H1 (cell line): ENCODE results near the gene BUD13. TPM values are rescaled to one million over a fixed set of nuclear protein-coding genes. Genes with fewer than 3 reads are reported as not detected.

Experiments
- ASH2L ChIP-seq: fragments of 200-600, 300-600 bp; sonication (generic); IDR thresholded peaks from one replicate; pipeline ENCODE4 v1.7.1; 2017; ENCODE audit warnings: low read length
- BACH1 ChIP-seq: IDR thresholded peaks from 2 replicates; pipeline ENCODE4 v1.6.1; 2012; ENCODE audit warnings: low read length, improper control_type of control experiment
- BCL11A ChIP-seq, 2 experiments: IDR thresholded peaks; one replicate each; pipeline ENCODE4 v1.6.1; 2011; ENCODE audit warnings: low read depth in 2 of 2, low read length in 2 of 2, mild to moderate bottlenecking in 2 of 2
- CREB1 ChIP-seq: IDR thresholded peaks from 2 replicates; pipeline ENCODE4 v1.6.1; 2012; ENCODE audit warnings: inconsistent platforms
- GTF2F1 ChIP-seq: IDR thresholded peaks from 2 replicates; pipeline ENCODE4 v1.6.1; 2012; ENCODE audit warnings: low read depth, low read length, improper control_type of control experiment, borderline replicate concordance
- JUN ChIP-seq: IDR thresholded peaks from 2 replicates; pipeline ENCODE4 v1.6.1; 2011; ENCODE audit warnings: low read depth, mild to moderate bottlenecking, improper control_type of control experiment, low read length
- KDM1A ChIP-seq: fragments of 200-600, 300-600 bp; sonication (generic); IDR thresholded peaks from 2 replicates; pipeline ENCODE4 v1.7.1; 2016; ENCODE audit warnings: mild to moderate bottlenecking, low read length, borderline replicate concordance
- NRF1 ChIP-seq: IDR thresholded peaks from 2 replicates; pipeline ENCODE4 v1.6.1; 2011; ENCODE audit warnings: mild to moderate bottlenecking, low read depth, low read length, improper control_type of control experiment
- PHF8 ChIP-seq: fragments of 200-600 bp; sonication (generic); conservative IDR thresholded peaks from 2 replicates; pipeline ENCODE4 v1.7.1; 2012; ENCODE audit warnings: low read depth, mild to moderate bottlenecking, inconsistent platforms, low read length, moderate library complexity
- POU5F1 ChIP-seq: IDR thresholded peaks from 2 replicates; pipeline ENCODE4 v1.6.1; 2011; ENCODE audit warnings: low read depth, mild to moderate bottlenecking, low read length, moderate library complexity
- RAD21 ChIP-seq, 2 experiments: IDR thresholded peaks in 1 of 2; conservative IDR thresholded peaks in 1 of 2; 2 replicates each; pipeline ENCODE4 v1.6.1; 2011; ENCODE audit warnings: low read depth in 2 of 2, low read length in 2 of 2, improper control_type of control experiment in 1 of 2, inconsistent platforms in 1 of 2, mild to moderate bottlenecking in 1 of 2, moderate library complexity in 1 of 2
- RNF2 ChIP-seq: fragments of 200-900, 300-1000 bp; sonication (generic); IDR thresholded peaks from 2 replicates; pipeline ENCODE4 v1.7.1; 2016; ENCODE audit warnings: borderline replicate concordance, low read depth, mild to moderate bottlenecking, antibody characterized with exemption, low read length; ENCODE audit not compliant: poor library complexity, severe bottlenecking; ENCODE audit errors: missing control alignments
- SIRT6 ChIP-seq: IDR thresholded peaks from one replicate; pipeline ENCODE4 v1.7.1; 2012; ENCODE audit warnings: low read length, inconsistent platforms
- SP2 ChIP-seq: IDR thresholded peaks from 2 replicates; pipeline ENCODE4 v1.6.1; 2012; ENCODE audit warnings: mild to moderate bottlenecking, low read length, inconsistent platforms
- TBP ChIP-seq: IDR thresholded peaks from 2 replicates; pipeline ENCODE4 v1.6.1; 2011; ENCODE audit warnings: low read depth, low read length, improper control_type of control experiment
- TCF12 ChIP-seq: IDR thresholded peaks from 2 replicates; pipeline ENCODE4 v1.6.1; 2011; ENCODE audit warnings: low read depth, mild to moderate bottlenecking, low read length
- YY1 ChIP-seq: IDR thresholded peaks from 2 replicates; pipeline ENCODE4 v1.6.1; 2011; ENCODE audit warnings: low read depth, mild to moderate bottlenecking, low read length
- polyA plus RNA-seq, 7 experiments: library from polyadenylated mRNA; depleted of rRNA in 3 of 7; stranded (reverse) in 5 of 7; unstranded in 2 of 7; fragments of >200 nt in 5 of 7; fragments of 200-250 nt in 2 of 7; gene quantifications; 1 replicate in 5 of 7; 2 replicates in 1 of 7; 4 replicates in 1 of 7; pipeline versions ENCODE4 v1.2.1 to v1.2.3, GENCODE V29; 2011 to 2013; ENCODE audit warnings: missing spikeins in 2 of 7, mixed read lengths in 2 of 7
- total RNA-seq: library from RNA; stranded (reverse); fragmentation: NEBNext Ultra II Directional; extraction: Animal tissue kit (Norgen Biotek cat#: 25700); gene quantifications from 2 replicates; pipeline ENCODE4 v1.2.1, GENCODE V29; 2021
- TF ChIP-seq, protein P1 (sequence below): IDR thresholded peaks from 2 replicates; pipeline ENCODE4 v1.6.1; 2012; ENCODE audit warnings: inconsistent platforms
- TF ChIP-seq, protein P2 (sequence below): IDR thresholded peaks from 2 replicates; pipeline ENCODE4 v1.6.1; 2012; ENCODE audit warnings: low read length, inconsistent platforms

The BUD13 gene
- total and polyA plus RNA-seq, 2 of the 8 experiments (the other 6 are each of a cell fraction or from before 2014, with no cell fraction given), result 24.8 to 27.2 TPM

DNA sequence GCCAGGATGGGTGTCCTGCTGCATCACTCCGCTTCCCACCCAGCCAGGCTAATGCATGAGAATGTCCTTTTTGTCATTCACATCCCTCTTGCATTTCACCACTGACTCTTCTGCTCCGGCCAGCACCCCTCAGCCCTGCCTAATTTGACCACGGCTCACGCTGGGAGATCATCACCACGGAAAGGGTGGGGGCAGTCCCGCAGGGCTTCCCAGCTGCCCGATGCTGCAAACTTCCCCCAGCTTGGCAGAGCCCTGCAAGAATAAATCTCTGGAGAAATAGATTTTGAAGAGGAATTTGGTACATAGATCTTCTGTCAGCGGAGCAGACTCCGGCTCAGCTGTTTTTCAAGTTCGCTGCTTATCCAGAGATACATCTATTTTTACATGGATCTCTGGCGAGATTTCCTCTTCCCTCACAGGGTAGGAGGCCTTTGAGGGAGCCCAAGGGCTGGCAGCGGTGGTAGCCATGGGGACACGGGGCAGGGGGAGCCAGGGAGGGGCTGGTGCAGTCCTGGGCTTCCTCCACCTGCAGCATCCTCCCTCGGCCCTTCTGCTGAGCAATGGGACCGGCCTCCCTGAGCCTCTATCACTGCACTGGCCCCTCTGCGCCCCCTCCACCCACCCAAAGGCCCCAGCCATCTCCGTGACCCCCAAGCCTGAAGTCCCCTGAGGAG lies 62.6 kb downstream of the BUD13 start (continued):
- TF ChIP-seq GTF2F1, result no peak
- TF ChIP-seq SP2, result no peak
- TF ChIP-seq CREB1, result 0 out of 2 replicates have a peak, but pooled peaks have one; percentile 11
- TF ChIP-seq, protein P1, sequence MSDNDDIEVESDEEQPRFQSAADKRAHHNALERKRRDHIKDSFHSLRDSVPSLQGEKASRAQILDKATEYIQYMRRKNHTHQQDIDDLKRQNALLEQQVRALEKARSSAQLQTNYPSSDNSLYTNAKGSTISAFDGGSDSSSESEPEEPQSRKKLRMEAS, result no peak
- TF ChIP-seq RAD21 (IDR thresholded peaks at IDR 0.05 in 1 of 2, conservative IDR thresholded peaks at IDR 0.05 in 1 of 2; ENCODE audit: low read depth in 2 of 2, low read length in 2 of 2), result no peak
- no peak for TF ChIP-seq BCL11A (IDR thresholded peaks at IDR 0.05; ENCODE audit: low read depth in 2 of 2, low read length in 2 of 2)
- TF ChIP-seq, protein P2, sequence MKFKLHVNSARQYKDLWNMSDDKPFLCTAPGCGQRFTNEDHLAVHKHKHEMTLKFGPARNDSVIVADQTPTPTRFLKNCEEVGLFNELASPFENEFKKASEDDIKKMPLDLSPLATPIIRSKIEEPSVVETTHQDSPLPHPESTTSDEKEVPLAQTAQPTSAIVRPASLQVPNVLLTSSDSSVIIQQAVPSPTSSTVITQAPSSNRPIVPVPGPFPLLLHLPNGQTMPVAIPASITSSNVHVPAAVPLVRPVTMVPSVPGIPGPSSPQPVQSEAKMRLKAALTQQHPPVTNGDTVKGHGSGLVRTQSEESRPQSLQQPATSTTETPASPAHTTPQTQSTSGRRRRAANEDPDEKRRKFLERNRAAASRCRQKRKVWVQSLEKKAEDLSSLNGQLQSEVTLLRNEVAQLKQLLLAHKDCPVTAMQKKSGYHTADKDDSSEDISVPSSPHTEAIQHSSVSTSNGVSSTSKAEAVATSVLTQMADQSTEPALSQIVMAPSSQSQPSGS, result no peak
- no peak for TF ChIP-seq YY1
- TF ChIP-seq SIRT6, result no peak
- TF ChIP-seq BACH1, result 0 out of 2 replicates have a peak, but pooled peaks have one; percentile 1
- peak; percentile 87 for TF ChIP-seq POU5F1
- TF ChIP-seq TCF12, result no peak
- no peak for TF ChIP-seq NRF1
- TF ChIP-seq ASH2L, result no peak
- TF ChIP-seq PHF8, result no peak
- 0 out of 2 replicates have a peak, but pooled peaks have one; percentile 4 for TF ChIP-seq KDM1A
- no peak for TF ChIP-seq TBP
- no peak for TF ChIP-seq RNF2
- no peak for TF ChIP-seq JUN
